HEK293T (cell line): ENCODE measurements around the gene ATXN2L.

Source experiments
- CTCF ChIA-PET: fragments of 350-600 bp; formaldehyde crosslinking; extraction: SDS; loops from one replicate; lab custom pipeline; 2021; ENCODE audit warnings: antibody characterized with exemption, inconsistent platforms; lab: Yijun Ruan, JAX
- POLR2A ChIA-PET: fragments of 350-600 bp; formaldehyde crosslinking; extraction: SDS; loops from one replicate; lab custom pipeline; 2020; ENCODE audit warnings: antibody characterized with exemption, inconsistent platforms; lab: Yijun Ruan, JAX
- DNase-seq: peaks from one replicate; pipeline ENCODE4 v3.0.0; 2012; ENCODE audit warnings: mixed read lengths; ENCODE audit errors: extremely low spot score
- ARNT ChIP-seq: fragments of 450-650 bp; IDR thresholded peaks from 2 replicates; pipeline ENCODE4 v1.6.1; 2017; ENCODE audit warnings: mild to moderate bottlenecking
- BHLHE40 ChIP-seq: fragments of 450-650 bp; IDR thresholded peaks from 2 replicates; pipeline ENCODE4 v1.6.1; 2016; ENCODE audit warnings: mild to moderate bottlenecking, moderate library complexity, borderline replicate concordance
- CTBP1 ChIP-seq: fragments of 450-650 bp; IDR thresholded peaks from 2 replicates; pipeline ENCODE4 v1.6.1; 2016; ENCODE audit warnings: borderline replicate concordance
- ELF4 ChIP-seq: fragments of 450-650 bp; IDR thresholded peaks from 2 replicates; pipeline ENCODE4 v1.6.1; 2017; ENCODE audit warnings: antibody characterized with exemption
- FOXA1 ChIP-seq: fragments of 450-650 bp; IDR thresholded peaks from 2 replicates; pipeline ENCODE4 v1.6.1; 2016; ENCODE audit warnings: mild to moderate bottlenecking
- FOXK2 ChIP-seq: fragments of 450-650 bp; IDR thresholded peaks from 2 replicates; pipeline ENCODE4 v1.6.1; 2016; ENCODE audit warnings: mild to moderate bottlenecking
- FOXM1 ChIP-seq: fragments of 450-650 bp; IDR thresholded peaks from 2 replicates; pipeline ENCODE4 v1.6.1; 2017; ENCODE audit warnings: mild to moderate bottlenecking, borderline replicate concordance
- HDGF ChIP-seq: fragments of 450-650 bp; IDR thresholded peaks from 2 replicates; pipeline ENCODE4 v1.6.1; 2017; ENCODE audit warnings: antibody characterized with exemption, borderline replicate concordance
- L3MBTL2 ChIP-seq: fragments of 450-650 bp; conservative IDR thresholded peaks from 2 replicates; pipeline ENCODE4 v1.6.1; 2016; ENCODE audit warnings: mild to moderate bottlenecking
- LEF1 ChIP-seq: fragments of 450-650 bp; IDR thresholded peaks from 2 replicates; pipeline ENCODE4 v1.6.1; 2017; ENCODE audit warnings: mild to moderate bottlenecking, borderline replicate concordance
- NFRKB ChIP-seq: fragments of 450-650 bp; IDR thresholded peaks from 2 replicates; pipeline ENCODE4 v1.6.1; 2016; ENCODE audit warnings: mild to moderate bottlenecking, moderate library complexity
- PKNOX1 ChIP-seq: fragments of 450-650 bp; IDR thresholded peaks from 2 replicates; pipeline ENCODE4 v1.6.1; 2016
- SP1 ChIP-seq: fragments of 450-650 bp; IDR thresholded peaks from 2 replicates; pipeline ENCODE4 v1.6.1; 2017
- SUZ12 ChIP-seq: fragments of 450-650 bp; IDR thresholded peaks from 2 replicates; pipeline ENCODE4 v1.6.1; 2016; ENCODE audit warnings: mild to moderate bottlenecking
- TARDBP ChIP-seq: fragments of 450-650 bp; IDR thresholded peaks from 2 replicates; pipeline ENCODE4 v1.6.1; 2016
- ZNF384 ChIP-seq: fragments of 450-650 bp; IDR thresholded peaks from 2 replicates; pipeline ENCODE4 v1.6.1; 2016

ATXN2L gene

GRCh38 chr16:28829747-28830146, 6.9 kb downstream of the ATXN2L start:
- CTCF ChIA-PET = no interaction called here
- TF ChIP-seq FOXA1 = no peak
- TF ChIP-seq NFRKB = no peak
- TF ChIP-seq ARNT = no peak
- TF ChIP-seq PKNOX1 = no peak
- TF ChIP-seq TARDBP = no peak
- TF ChIP-seq HDGF = no peak
- no peak for DNase-seq
- POLR2A ChIA-PET = no interaction called here

- POLR2A ChIA-PET = no interaction called here
- no peak for DNase-seq
- TF ChIP-seq BHLHE40 (no peak), CTBP1 (no peak), L3MBTL2 (no peak), HDGF (no peak), ARNT (no peak), FOXK2 (no peak), ZNF384 (no peak), TARDBP (no peak), FOXM1 (no peak), SP1 (no peak), LEF1 (no peak), SUZ12 (no peak), NFRKB (no peak)
- CTCF ChIA-PET = no interaction called here
Observed at GRCh38 chr16:28830531-28830930, 7.7 kb downstream of the ATXN2L start.

- DNase-seq = no peak
- POLR2A ChIA-PET = interaction anchor here (1.1 to 4.5 kb wide), 3 partner anchors 11 to 29 kb away, joined by 3 to 26 read pairs (median 4); partner anchors contain the start of genes ATXN2L and SH2B1
- CTCF ChIA-PET = no interaction called here
- TF ChIP-seq FOXA1 = no peak
- TF ChIP-seq NFRKB = no peak
- TF ChIP-seq FOXM1 = no peak
- no peak for TF ChIP-seq TARDBP
- no peak for TF ChIP-seq LEF1
- no peak for TF ChIP-seq ZNF384
- TF ChIP-seq L3MBTL2 = no peak
- TF ChIP-seq CTBP1 = no peak
- TF ChIP-seq HDGF = no peak
- no peak for TF ChIP-seq BHLHE40
- no peak for TF ChIP-seq PKNOX1
- TF ChIP-seq SUZ12 = no peak
- no peak for TF ChIP-seq SP1
- TF ChIP-seq ELF4 = no peak
- TF ChIP-seq FOXK2 = no peak
- no peak for TF ChIP-seq ARNT
Observed at GRCh38 chr16:28834349-28834748, 11.6 kb downstream of the ATXN2L start.

GRCh38 chr16:28834873-28835863, 12.4 kb downstream of the ATXN2L start:
- DNase-seq = no peak
- ChIA-PET CTCF (no interaction called here), POLR2A (interaction anchor here (1.0 to 4.5 kb wide), 5 partner anchors 7 to 28 kb away, joined by 3 to 26 read pairs (median 5); partner anchors contain the start of genes ATXN2L, SH2B1 and TUFM)
- TF ChIP-seq SUZ12 = no peak
- no peak for TF ChIP-seq LEF1
- no peak for TF ChIP-seq ZNF384
- no peak for TF ChIP-seq ARNT
- TF ChIP-seq BHLHE40 = no peak
- no peak for TF ChIP-seq FOXK2
- no peak for TF ChIP-seq ELF4
- TF ChIP-seq PKNOX1 = no peak
- TF ChIP-seq SP1 = no peak

GRCh38 chr16:28835864-28836760, 13.3 kb downstream of the ATXN2L start:
- TF ChIP-seq ARNT = no peak
- DNase-seq = no peak
- ChIA-PET CTCF (no interaction called here), POLR2A (interaction anchor here (1.0 to 4.5 kb wide), 4 partner anchors 8 to 26 kb away, joined by 3 to 26 read pairs (median 10); partner anchors contain the start of genes ATXN2L and TUFM)

- TF ChIP-seq ARNT = no peak
- TF ChIP-seq FOXM1 = no peak
- no peak for TF ChIP-seq ELF4
- TF ChIP-seq SUZ12 = no peak
- TF ChIP-seq SP1 = no peak
- POLR2A ChIA-PET = interaction anchor here (1.1 to 4.5 kb wide), 4 partner anchors 9 to 25 kb away, joined by 3 to 26 read pairs (median 13); partner anchors contain the start of genes ATXN2L and TUFM
- no peak for DNase-seq
- CTCF ChIA-PET = interaction anchor here (0.6 kb wide), 1 partner anchor 20 kb away, joined by 5 read pairs; no protein-coding TSS in a partner anchor
Observed at GRCh38 chr16:28836761-28837064, 13.9 kb downstream of the ATXN2L start.
